CD14-positive monocyte (primary cell): ENCODE data around the gene PSPN. TPM values are rescaled to one million over a fixed set of nuclear protein-coding genes. Genes with fewer than 3 reads are reported as not detected.
A peak's percentile ranks its signal among the peaks of the same experiment; 100 is the strongest.
"Not testable (repeated sequence)": the region's sequence is repeated elsewhere in the genome, so short reads cannot be mapped to it uniquely, and the experiment has no call there.

Experiments used
- DNase-seq, 3 donors: peaks; one replicate each; pipeline ENCODE4 v3.0.0-alpha.2; 2011 to 2022
- H2AFZ ChIP-seq: 2 replicates; pipeline ENCODE4 v1.6.0; 2012; ENCODE audit warnings: mild to moderate bottlenecking, low read depth, low read length, inconsistent platforms; ENCODE audit not compliant: insufficient read depth, poor library complexity, severe bottlenecking
- H3K27ac ChIP-seq, 2 donors: 1 replicate in 1 of 2; 2 replicates in 1 of 2; pipeline ENCODE4 v1.5.1; 2012 to 2013; ENCODE audit warnings: low read length in 2 of 2, control low read depth in 1 of 2, inconsistent platforms in 1 of 2, low read depth in 1 of 2, mild to moderate bottlenecking in 1 of 2
- H3K27me3 ChIP-seq, 2 donors: one replicate each; pipeline versions ENCODE4 v1.6.0 to v1.6.1; 2011 to 2013; ENCODE audit warnings: low read length in 2 of 2; ENCODE audit not compliant: control insufficient read depth in 2 of 2, insufficient read depth in 2 of 2
- H3K36me3 ChIP-seq, 2 donors: replicated peaks in 1 of 2; 1 replicate in 1 of 2; 2 replicates in 1 of 2; pipeline versions ENCODE4 v1.5.1 to v1.6.1; 2012 to 2013; ENCODE audit warnings: low read length in 2 of 2, control low read depth in 1 of 2, inconsistent platforms in 1 of 2, mild to moderate bottlenecking in 1 of 2; ENCODE audit not compliant: insufficient read depth in 2 of 2, control insufficient read depth in 1 of 2
- H3K4me1 ChIP-seq, 2 donors: 1 replicate in 1 of 2; 2 replicates in 1 of 2; pipeline versions ENCODE4 v1.5.1 to v1.6.1; 2012 to 2013; ENCODE audit warnings: low read length in 2 of 2, control low read depth in 1 of 2, inconsistent platforms in 1 of 2, mild to moderate bottlenecking in 1 of 2, moderate library complexity in 1 of 2; ENCODE audit not compliant: insufficient read depth in 2 of 2, control insufficient read depth in 1 of 2
- H3K4me2 ChIP-seq: replicated peaks from 2 replicates; pipeline ENCODE3; 2012; ENCODE audit warnings: low read length, moderate library complexity, mild to moderate bottlenecking; ENCODE audit not compliant: poor library complexity, severe bottlenecking; ENCODE audit errors: extremely low read depth
- H3K4me3 ChIP-seq, 3 experiments: fragments of 200-600 bp in 1 of 3; sonication (generic) in 1 of 3; replicated peaks in 1 of 3; 1 replicate in 2 of 3; 2 replicates in 1 of 3; pipeline ENCODE4 v1.5.1; 2011 to 2013; ENCODE audit warnings: low read length in 3 of 3, mild to moderate bottlenecking in 3 of 3, control low read depth in 2 of 3, low read depth in 2 of 3, inconsistent platforms in 1 of 3, moderate library complexity in 1 of 3
- H3K79me2 ChIP-seq: 2 replicates; pipeline ENCODE4 v1.6.0; 2012; ENCODE audit warnings: mild to moderate bottlenecking, control low read depth, inconsistent platforms, low read length, moderate library complexity; ENCODE audit not compliant: insufficient read depth
- H3K9ac ChIP-seq: 2 replicates; pipeline ENCODE4 v1.6.0; 2017; ENCODE audit warnings: low read length, mild to moderate bottlenecking; ENCODE audit not compliant: insufficient read depth, poor library complexity, severe bottlenecking
- H3K9me3 ChIP-seq, 2 donors: replicated peaks in 1 of 2; 1 replicate in 1 of 2; 2 replicates in 1 of 2; pipeline versions ENCODE4 v1.5.1 to v1.6.1; 2012 to 2013; ENCODE audit warnings: low read length in 2 of 2, control low read depth in 1 of 2; ENCODE audit not compliant: control insufficient read depth in 1 of 2, insufficient read depth in 1 of 2
- H4K20me1 ChIP-seq: 2 replicates; pipeline ENCODE4 v1.6.0; 2012; ENCODE audit warnings: mild to moderate bottlenecking, low read length, control low read depth, moderate library complexity; ENCODE audit not compliant: insufficient read depth
- H3K27ac Mint-ChIP-seq, 7 donors: one replicate each; pipeline ENCODE4 v1.8.0; 2020; ENCODE audit warnings: mild to moderate bottlenecking in 7 of 7, mixed read lengths in 7 of 7, moderate library complexity in 6 of 7, inconsistent platforms in 2 of 7
- H3K27me3 Mint-ChIP-seq, 3 donors: one replicate each; pipeline ENCODE4 v1.8.0; 2021 to 2022; ENCODE audit warnings: low read depth in 3 of 3, mild to moderate bottlenecking in 3 of 3, mixed read lengths in 3 of 3, moderate library complexity in 3 of 3, inconsistent platforms in 1 of 3
- H3K36me3 Mint-ChIP-seq, 2 donors: one replicate each; pipeline ENCODE4 v1.8.0; 2020; ENCODE audit warnings: mixed read lengths in 2 of 2, inconsistent platforms in 1 of 2, mild to moderate bottlenecking in 1 of 2
- H3K4me1 Mint-ChIP-seq: one replicate; pipeline ENCODE4 v1.8.0; 2020; ENCODE audit warnings: mild to moderate bottlenecking, mixed read lengths
- H3K4me3 Mint-ChIP-seq, 2 donors: one replicate each; pipeline ENCODE4 v1.8.0; 2020; ENCODE audit warnings: mild to moderate bottlenecking in 2 of 2, mixed read lengths in 2 of 2, moderate library complexity in 1 of 2
- H3K9me3 Mint-ChIP-seq, 7 donors: one replicate each; pipeline ENCODE4 v1.8.0; 2020 to 2022; ENCODE audit warnings: mixed read lengths in 7 of 7, mild to moderate bottlenecking in 6 of 7, moderate library complexity in 6 of 7, inconsistent platforms in 2 of 7
- CTCF ChIP-seq: fragments of 200-600 bp; IDR thresholded peaks from one replicate; pipeline ENCODE4 v1.8.0; 2022; ENCODE audit warnings: antibody characterized with exemption, mild to moderate bottlenecking
- WGBS: methylation state at CpG from one replicate; pipeline ENCODE4 v1.1.5; 2013; ENCODE audit warnings: missing lambda C conversion rate; ENCODE audit not compliant: insufficient coverage; 5-methylcytosine and 5-hydroxymethylcytosine counted together
- intact Hi-C, 2 donors: fragments of 100-400 bp; cut with micrococcal nuclease; formaldehyde crosslinking; loops; one replicate each; pipeline versions ENCODE4 v1.15.0 to v1.15.1; 2023
- polyA plus RNA-seq, 3 donors: library from polyadenylated mRNA; depleted of rRNA in 1 of 3; unstranded in 2 of 3; stranded (reverse) in 1 of 3; fragments of 300-500 nt in 2 of 3; fragments of >200 nt in 1 of 3; fragmentation: Illumina TruSeq in 2 of 3; gene quantifications; 1 replicate in 2 of 3; 2 replicates in 1 of 3; pipeline ENCODE4 v1.2.3, GENCODE V29; 2012 to 2021

Gene PSPN
- polyA plus RNA-seq, 3 donors, result 0.10 to 0.19 (median 0.13) TPM

GRCh38 chr19:6402837-6403608 lies 27.3 kb upstream of the PSPN start:
- H3K4me1 Mint-ChIP-seq, result peaks cover 7% of the 10 kb centered on the region
- H3K36me3 Mint-ChIP-seq, result no peaks in the 10 kb centered on the region
- no peak overlapping the region for H3K4me3 Mint-ChIP-seq
- peaks cover 1 to 2% (median 1%) of the 10 kb centered on the region in 3 donors for H3K27me3 Mint-ChIP-seq
- no peak overlapping the region for H3K27ac Mint-ChIP-seq
- Histone ChIP-seq H3K27me3 (no peaks in the 10 kb centered on the region), H2AFZ (no peak overlapping the region), H3K79me2 (no peaks in the 10 kb centered on the region), H3K27ac (no peak overlapping the region), H3K4me3 (no peak overlapping the region), H3K4me1 (peaks cover 0 to 3% of the 10 kb centered on the region in 2 donors), H3K36me3 (no peaks in the 10 kb centered on the region), H4K20me1 (no peaks in the 10 kb centered on the region), H3K9ac (no peak overlapping the region), H3K9me3 (no peaks in the 10 kb centered on the region), H3K4me2 (no peak overlapping the region)
- intact Hi-C loops, result no loop called here
- WGBS, result 91% methylated on average over 15 of the region's 22 CpGs
- TF ChIP-seq CTCF, result no peak
- no peak for DNase-seq
- no peaks in the 10 kb centered on the region for H3K9me3 Mint-ChIP-seq

GRCh38 chr19:6402058-6402457 lies 26.3 kb upstream of the PSPN start:
- H2AFZ ChIP-seq, result no peak overlapping the region
- no peak overlapping the region for H3K9ac ChIP-seq
- H3K9me3 ChIP-seq, result no peaks in the 10 kb centered on the region
- H3K27ac ChIP-seq, result no peak overlapping the region
- peaks cover 0 to 3% of the 10 kb centered on the region in 2 donors for H3K4me1 ChIP-seq
- H3K79me2 ChIP-seq, result no peaks in the 10 kb centered on the region
- peak overlapping the region in 2 of 7 donors; percentile 7 to 26 for H3K27ac Mint-ChIP-seq
- no peaks in the 10 kb centered on the region for H3K36me3 ChIP-seq
- no peak overlapping the region for H3K4me3 Mint-ChIP-seq
- 94% methylated on average over 9 of the region's 10 CpGs for WGBS
- peaks cover 1 to 3% (median 2%) of the 10 kb centered on the region in 3 donors for H3K27me3 Mint-ChIP-seq
- TF ChIP-seq CTCF, result no peak
- no peak overlapping the region for H3K4me3 ChIP-seq
- H4K20me1 ChIP-seq, result no peaks in the 10 kb centered on the region
- no peak for DNase-seq
- intact Hi-C loops, result no loop called here
- no peaks in the 10 kb centered on the region for H3K27me3 ChIP-seq
- no peaks in the 10 kb centered on the region for H3K36me3 Mint-ChIP-seq
- H3K9me3 Mint-ChIP-seq, result no peaks in the 10 kb centered on the region
- peaks cover 7% of the 10 kb centered on the region for H3K4me1 Mint-ChIP-seq
- no peak overlapping the region for H3K4me2 ChIP-seq

GRCh38 chr19:6400062-6400944 lies 24.6 kb upstream of the PSPN start:
- H3K9me3 Mint-ChIP-seq, H3K27ac Mint-ChIP-seq, H4K20me1 ChIP-seq, H3K4me1 ChIP-seq, intact Hi-C loops, H3K27ac ChIP-seq, H3K79me2 ChIP-seq, H3K27me3 Mint-ChIP-seq, H3K4me3 Mint-ChIP-seq, H3K4me3 ChIP-seq, H3K4me1 Mint-ChIP-seq, H3K9me3 ChIP-seq, H3K4me2 ChIP-seq, H2AFZ ChIP-seq, H3K36me3 Mint-ChIP-seq, DNase-seq, H3K27me3 ChIP-seq, H3K9ac ChIP-seq, H3K36me3 ChIP-seq: not testable (repeated sequence)
- WGBS, result 100% methylated on average over 5 of the region's 23 CpGs
